ENCODE data around the gene BMI1.

- TF ChIP-seq CTCF (conservative IDR thresholded peaks at IDR 0.05; ENCODE audit: low read depth, low read length) (no peak), USF2 (IDR thresholded peaks at IDR 0.05; ENCODE audit: low read depth, low read length) (no peak), BHLHE40 (IDR thresholded peaks at IDR 0.05; ENCODE audit: low read depth, low read length) (no peak), POLR2A (IDR thresholded peaks at IDR 0.05; ENCODE audit: low read depth, low read length) (no peak), MAFK (IDR thresholded peaks at IDR 0.05; ENCODE audit: low read depth, low read length) (no peak), SMC3 (IDR thresholded peaks at IDR 0.05; ENCODE audit: low read depth, low read length) (no peak), MAZ (IDR thresholded peaks at IDR 0.05; ENCODE audit: borderline replicate concordance, low read depth, low read length) (no peak)
Measured at GRCh38 chr10:22293747-22294404, 27.0 kb upstream of the BMI1 start.
